GM21529 (cell line): ENCODE results near the gene CHM.
"Not testable (repeated sequence)": the region's sequence is repeated elsewhere in the genome, so short reads cannot be mapped to it uniquely, and the experiment has no call there.

Source experiments
- ATAC-seq: cut with Tn5 transposase; IDR thresholded peaks from one replicate; pipeline ENCODE4 v1.9.1; 2021; ENCODE audit not compliant: unreplicated experiment

Gene CHM

GRCh38 chrX:86047174-86047935 is at the start of gene CHM:
Gene CHM (minus strand): TSS chrX:86047558. CDS start chrX:86047532, 26 bp downstream.
- peak; percentile 99 for ATAC-seq

DNA sequence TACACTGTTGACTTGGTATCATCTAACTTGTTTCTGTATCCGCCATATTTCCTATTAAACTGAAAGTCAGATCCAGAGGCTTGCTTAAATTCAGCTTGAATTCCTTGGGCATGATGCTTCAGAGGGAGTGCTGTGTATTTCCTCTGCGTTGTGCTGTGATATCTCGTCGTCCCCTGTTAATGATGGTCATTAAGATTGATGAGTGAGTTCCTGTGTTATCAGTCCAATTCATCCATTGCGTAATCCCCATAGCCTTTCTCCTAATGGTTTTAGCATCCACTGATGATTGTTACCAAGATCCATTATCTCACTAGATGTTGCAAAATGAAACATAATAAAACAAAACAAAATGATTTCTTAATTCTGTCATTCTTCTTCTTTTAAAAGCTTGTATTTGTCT is 31.3 kb upstream of the CHM start:
- ATAC-seq, result no peak

DNA sequence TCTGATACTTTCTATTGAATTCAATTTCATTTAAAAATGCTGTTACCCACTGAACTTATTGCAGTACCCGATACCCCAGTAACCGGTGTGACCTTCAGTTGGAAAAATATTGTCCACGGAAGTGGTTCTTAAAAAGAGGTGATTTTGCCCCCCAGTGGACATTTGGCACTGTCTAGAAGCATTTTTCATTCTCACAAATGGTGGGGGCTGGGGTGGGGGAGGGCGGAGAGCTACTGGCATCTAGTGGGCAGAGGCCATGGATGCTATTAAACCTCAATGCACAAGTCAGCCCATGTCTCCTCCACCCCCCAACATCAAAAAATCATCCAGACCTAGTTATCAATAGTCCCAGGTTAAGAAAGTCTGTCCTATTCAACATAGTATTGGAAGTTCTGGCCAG is 19.6 kb upstream of the CHM start:
- ATAC-seq, result no peak

DNA sequence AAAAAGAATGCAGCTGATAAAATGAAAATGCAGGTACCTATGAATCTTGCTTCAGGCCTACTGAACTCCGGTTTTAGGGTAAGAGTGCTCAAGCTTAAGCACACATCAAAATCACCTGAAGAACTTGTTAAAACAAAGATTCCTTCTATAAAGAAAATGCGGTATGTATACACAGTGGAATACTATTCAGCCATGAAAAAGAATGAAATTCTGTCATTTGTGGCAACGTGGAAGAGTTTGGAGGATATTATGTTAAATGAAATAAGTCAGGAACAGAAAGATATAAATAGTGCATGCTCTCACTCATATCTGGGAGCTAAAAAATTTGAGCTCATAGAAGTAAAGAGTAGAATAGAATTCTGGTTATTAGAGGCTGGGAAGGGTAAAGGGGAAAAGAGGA is 14.0 kb upstream of the CHM start:
- ATAC-seq, result no peak

DNA sequence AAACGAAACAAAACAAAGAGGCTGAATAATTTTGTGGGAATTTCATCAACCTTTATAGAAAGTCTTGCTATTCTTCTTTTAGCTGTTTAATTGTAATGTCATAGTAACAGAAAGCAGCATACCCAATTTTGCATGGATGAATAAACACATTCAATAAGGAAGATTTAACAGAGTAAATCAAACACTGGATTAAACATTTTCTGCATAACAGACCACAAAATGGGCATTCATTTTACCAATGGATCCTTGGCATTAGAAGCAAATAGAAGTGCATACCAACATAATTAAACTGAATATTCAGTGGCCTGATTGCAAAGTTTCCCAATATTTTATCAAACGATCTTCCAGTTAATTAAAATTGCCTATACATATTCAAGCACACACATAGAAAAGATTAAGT is 4.4 kb upstream of the CHM start:
- no peak for ATAC-seq

DNA sequence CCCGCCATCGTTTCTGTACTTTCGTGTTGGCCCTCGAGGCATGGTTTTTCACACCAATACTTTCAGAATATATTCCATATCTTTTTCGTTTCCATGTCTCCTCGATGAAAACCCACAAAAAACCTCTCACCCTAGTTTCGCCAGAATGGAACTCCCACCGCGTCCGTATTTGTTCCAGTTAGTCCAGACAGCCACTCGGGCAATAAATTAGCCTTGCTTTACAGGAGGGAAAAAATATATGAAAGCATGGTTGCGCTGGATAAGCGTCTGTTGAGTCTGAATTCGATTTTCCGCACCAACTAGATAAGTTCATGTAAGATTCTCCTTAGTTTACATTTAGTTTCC is 550 bp upstream of the CHM start:
- no peak for ATAC-seq

GRCh38 chrX:86044216-86044615 is 3.1 kb downstream of the CHM start:
- ATAC-seq, result no peak

DNA sequence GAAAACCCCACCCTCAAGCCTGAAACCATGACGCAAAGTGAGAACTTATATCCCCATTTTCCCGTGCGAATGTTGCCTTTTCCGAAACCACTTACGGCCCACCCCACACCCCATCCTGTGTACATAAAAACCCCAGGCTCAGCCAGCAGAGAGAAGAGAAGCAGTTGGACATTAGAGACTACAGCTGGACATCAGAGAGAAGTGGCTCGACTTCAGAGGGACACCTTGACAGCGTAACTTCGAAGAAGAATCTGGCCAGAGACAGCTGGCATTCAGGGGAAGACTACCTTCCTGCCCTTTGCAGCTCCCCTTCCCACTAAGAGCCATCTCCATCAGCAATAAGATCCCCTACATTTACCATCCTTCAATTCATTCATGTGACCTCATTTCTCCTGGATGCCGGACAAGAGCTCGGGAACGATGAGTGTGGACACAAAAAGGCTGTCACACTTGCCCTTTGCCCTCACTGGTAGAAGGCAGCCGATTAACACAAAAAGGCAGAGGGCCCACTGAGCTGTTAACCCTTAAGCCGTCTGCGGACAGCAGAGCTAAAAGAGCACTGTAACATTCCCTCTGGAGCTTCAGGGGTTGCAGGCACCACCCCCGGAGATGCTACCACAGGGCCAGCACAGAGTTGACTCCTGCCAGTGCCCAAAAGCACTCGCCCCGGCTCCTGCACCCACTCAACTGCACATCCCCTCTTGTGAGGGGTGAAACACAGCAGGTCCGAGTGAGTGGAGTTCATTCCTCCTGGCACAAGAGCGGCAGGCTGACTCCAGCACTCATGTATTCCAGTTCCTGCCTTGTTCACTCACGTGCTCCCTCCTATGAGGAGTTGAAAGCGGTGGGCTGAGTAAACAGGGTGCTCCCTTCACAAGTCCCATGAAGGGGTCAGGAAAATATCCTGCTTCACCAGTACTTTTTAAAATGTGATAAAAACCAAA is 7.5 kb downstream of the CHM start:
- ATAC-seq, result no peak

GRCh38 chrX:86033385-86033784 is 14.0 kb downstream of the CHM start:
- ATAC-seq, result no peak

DNA sequence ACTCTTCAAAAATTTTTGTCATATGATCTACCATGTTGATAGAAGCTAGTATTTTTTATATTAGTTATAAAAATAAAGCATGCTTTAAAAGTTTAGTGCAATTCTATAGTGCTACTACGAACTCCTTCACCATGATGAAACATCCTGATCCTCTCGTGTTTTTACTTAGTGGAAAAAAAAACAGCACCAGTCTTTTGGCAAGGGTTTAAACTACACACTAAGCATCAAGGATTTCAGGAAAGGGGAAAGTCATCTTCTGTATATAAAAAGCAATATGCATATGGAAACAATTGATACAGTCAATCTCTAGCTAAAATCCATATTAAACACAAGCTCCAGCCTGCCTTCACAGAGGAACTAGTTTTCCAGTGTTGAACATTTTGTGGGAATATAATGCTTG is 18.7 kb downstream of the CHM start:
- no peak for ATAC-seq

DNA sequence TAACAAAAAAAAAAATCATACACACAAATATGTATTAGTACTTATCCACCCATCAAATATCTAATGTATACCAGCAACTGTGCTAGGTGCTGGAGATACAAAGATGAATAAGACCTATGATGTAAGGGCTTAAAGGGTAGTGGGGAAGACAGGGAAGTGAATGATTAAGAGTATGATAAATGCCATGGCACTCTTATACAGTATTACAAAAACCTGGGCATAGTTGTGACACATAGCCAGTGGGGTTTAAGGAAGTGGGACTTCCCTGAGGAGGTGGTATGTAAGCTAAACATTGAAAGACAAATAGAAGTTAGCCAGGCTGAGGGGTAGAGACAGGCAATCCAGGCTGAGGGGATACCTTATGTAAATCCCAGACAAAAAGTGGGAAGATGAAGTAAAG is 23.5 kb downstream of the CHM start:
- ATAC-seq, result no peak

- no peak for ATAC-seq
These were observed 25.6 kb downstream of the CHM start for GRCh38 chrX:86021652-86022289.

GRCh38 chrX:86016139-86016538 is 31.2 kb downstream of the CHM start:
- no peak for ATAC-seq

- not testable (repeated sequence) for ATAC-seq
These were observed 32.4 kb downstream of the CHM start for GRCh38 chrX:86014959-86015358.

DNA sequence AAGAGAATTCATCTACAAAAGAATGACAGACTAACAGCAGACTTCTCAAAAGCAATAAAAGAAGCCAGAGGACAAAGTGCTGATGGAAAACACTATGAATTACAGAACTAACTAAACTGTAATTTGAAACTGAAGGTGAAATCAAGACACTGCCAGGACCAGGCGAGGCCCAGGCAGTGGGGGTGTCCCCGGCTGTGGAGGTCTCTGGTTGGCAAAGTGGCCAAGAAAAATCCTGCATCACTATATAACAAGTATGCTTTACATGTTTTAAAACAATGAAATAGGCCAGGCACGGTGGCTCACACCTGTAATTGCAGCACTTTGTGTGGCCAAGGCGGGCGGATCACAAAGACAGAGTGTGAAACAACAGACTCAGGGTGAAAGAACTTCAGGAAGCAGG is 32.9 kb downstream of the CHM start:
- ATAC-seq, result no peak

DNA sequence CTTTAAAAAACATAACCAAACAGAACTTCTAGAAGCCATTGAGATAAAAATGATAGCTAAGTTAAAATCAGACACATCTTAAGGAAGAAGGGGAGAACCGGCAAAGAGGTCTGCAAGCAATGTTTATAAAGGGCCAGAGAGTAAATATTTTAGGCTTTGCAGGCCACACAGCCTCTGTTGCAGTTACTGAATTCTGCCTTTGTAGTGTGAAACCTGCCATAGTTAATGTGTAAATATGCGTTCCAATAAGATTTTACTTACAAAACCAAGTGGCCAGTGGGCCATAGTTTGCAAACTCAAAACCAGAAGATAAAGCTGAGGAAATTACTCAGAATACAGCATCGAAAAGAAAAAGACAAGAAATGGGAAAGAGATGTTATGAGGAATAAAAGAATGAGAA is 33.6 kb downstream of the CHM start:
- ATAC-seq, result no peak

DNA sequence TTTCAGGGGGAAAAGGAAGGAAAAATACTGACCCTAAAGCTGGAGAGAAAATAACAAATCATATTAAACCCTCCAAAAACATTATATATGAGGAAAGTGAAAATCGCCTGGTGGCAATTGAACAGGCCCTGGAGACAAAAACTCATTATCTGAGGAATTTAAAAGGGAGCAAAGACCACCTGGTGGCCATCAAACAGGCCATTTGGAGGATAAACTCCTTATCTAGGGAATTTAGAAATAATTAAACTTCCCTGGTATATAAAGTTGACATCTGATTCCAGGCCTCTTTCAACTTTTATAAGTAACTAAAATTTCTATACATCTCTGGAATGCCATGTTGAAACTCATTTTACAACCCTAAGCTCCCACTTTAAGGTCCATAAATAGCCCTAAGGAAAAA is 35.2 kb downstream of the CHM start:
- ATAC-seq, result no peak

GRCh38 chrX:86009803-86010202 is 37.6 kb downstream of the CHM start:
- ATAC-seq, result not testable (repeated sequence)

GRCh38 chrX:86007891-86008290 is 39.5 kb downstream of the CHM start:
- not testable (repeated sequence) for ATAC-seq

GRCh38 chrX:86002076-86002896 is 45.1 kb downstream of the CHM start:
- ATAC-seq, result peak; percentile 45

GRCh38 chrX:85998954-85999353 is 48.4 kb downstream of the CHM start:
- ATAC-seq, result no peak
